ENCODE measurements around the gene PRR36.

GRCh38 chr19:7916955-7917266 lies 42.7 kb upstream of the PRR36 start:
- no peak for TF ChIP-seq CTCF (IDR thresholded peaks at IDR 0.05 in 8 of 11, conservative IDR thresholded peaks at IDR 0.05 in 3 of 11)
- no peak for TF ChIP-seq POLR2A (IDR thresholded peaks at IDR 0.05)
